C4-2B (cell line): ENCODE measurements around the gene RPIA.

Source experiments
- ZFX ChIP-seq: fragments of 450-650 bp; IDR thresholded peaks from 2 replicates; pipeline ENCODE4 v1.6.1; 2017
- TF ChIP-seq, protein P1 (sequence below): fragments of 450-650 bp; conservative IDR thresholded peaks from 2 replicates; pipeline ENCODE4 v1.5.1; 2017; ENCODE audit warnings: mild to moderate bottlenecking

DNA sequence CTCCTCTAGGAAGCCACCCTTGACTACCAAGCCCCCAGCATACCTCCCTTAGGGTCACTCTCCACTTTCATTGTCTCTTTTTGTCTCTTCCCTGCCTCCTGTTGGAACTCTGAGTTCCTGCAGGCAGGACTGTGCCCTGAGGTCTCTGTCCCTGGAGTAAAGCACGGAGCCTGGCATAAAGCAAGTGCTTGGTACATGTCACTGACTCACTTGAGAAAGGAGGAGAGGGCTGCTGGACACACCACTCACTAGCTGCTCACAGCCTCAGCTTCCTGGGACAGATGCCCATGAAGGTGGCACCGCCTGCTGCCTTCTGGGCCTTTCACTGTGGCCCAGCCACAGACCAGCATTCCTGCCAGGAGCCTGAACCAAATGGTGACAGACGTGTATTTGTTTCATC lies 64.4 kb downstream of the RPIA start:
- TF ChIP-seq, protein P1, sequence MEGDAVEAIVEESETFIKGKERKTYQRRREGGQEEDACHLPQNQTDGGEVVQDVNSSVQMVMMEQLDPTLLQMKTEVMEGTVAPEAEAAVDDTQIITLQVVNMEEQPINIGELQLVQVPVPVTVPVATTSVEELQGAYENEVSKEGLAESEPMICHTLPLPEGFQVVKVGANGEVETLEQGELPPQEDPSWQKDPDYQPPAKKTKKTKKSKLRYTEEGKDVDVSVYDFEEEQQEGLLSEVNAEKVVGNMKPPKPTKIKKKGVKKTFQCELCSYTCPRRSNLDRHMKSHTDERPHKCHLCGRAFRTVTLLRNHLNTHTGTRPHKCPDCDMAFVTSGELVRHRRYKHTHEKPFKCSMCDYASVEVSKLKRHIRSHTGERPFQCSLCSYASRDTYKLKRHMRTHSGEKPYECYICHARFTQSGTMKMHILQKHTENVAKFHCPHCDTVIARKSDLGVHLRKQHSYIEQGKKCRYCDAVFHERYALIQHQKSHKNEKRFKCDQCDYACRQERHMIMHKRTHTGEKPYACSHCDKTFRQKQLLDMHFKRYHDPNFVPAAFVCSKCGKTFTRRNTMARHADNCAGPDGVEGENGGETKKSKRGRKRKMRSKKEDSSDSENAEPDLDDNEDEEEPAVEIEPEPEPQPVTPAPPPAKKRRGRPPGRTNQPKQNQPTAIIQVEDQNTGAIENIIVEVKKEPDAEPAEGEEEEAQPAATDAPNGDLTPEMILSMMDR: no peak
- no peak for TF ChIP-seq ZFX
